Fibroblast of skin of scalp (primary cell): ENCODE data around the gene KCNIP4.

Experiments used
- DNase-seq: peaks from one replicate; pipeline ENCODE4 v3.0.0-alpha.2; 2013

Gene KCNIP4

GRCh38 chr4:21327976-21328700 lies 620.4 kb downstream of the KCNIP4 start:
- DNase-seq = no peak

- DNase-seq = no peak
These were observed 628.5 kb downstream of the KCNIP4 start for GRCh38 chr4:21320034-21320433.

- DNase-seq = no peak
These were observed 640.9 kb downstream of the KCNIP4 start for GRCh38 chr4:21307709-21308108.

- no peak for DNase-seq
These were observed 644.1 kb downstream of the KCNIP4 start for GRCh38 chr4:21304540-21304887.

GRCh38 chr4:21290562-21290961 lies 658.0 kb downstream of the KCNIP4 start:
- DNase-seq = no peak

- DNase-seq = no peak
These were observed 672.5 kb downstream of the KCNIP4 start for GRCh38 chr4:21276046-21276445.

- no peak for DNase-seq
These were observed 677.0 kb downstream of the KCNIP4 start for GRCh38 chr4:21271439-21272052.

GRCh38 chr4:21248331-21248730 lies 700.2 kb downstream of the KCNIP4 start:
- DNase-seq = no peak

- DNase-seq = no peak
These were observed 706.4 kb downstream of the KCNIP4 start for GRCh38 chr4:21242163-21242562.

- no peak for DNase-seq
These were observed 721.7 kb downstream of the KCNIP4 start for GRCh38 chr4:21226637-21227538.

- no peak for DNase-seq
These were observed 736.7 kb downstream of the KCNIP4 start for GRCh38 chr4:21211846-21212245.

- no peak for DNase-seq
These were observed 738.7 kb downstream of the KCNIP4 start for GRCh38 chr4:21209860-21210259.

- no peak for DNase-seq
These were observed 742.6 kb downstream of the KCNIP4 start for GRCh38 chr4:21205821-21206531.

- DNase-seq = no peak
These were observed 745.2 kb downstream of the KCNIP4 start for GRCh38 chr4:21203416-21203815.

- DNase-seq = no peak
These were observed 745.6 kb downstream of the KCNIP4 start for GRCh38 chr4:21202959-21203358.

- no peak for DNase-seq
These were observed 749.9 kb downstream of the KCNIP4 start for GRCh38 chr4:21198683-21199082.

- DNase-seq = no peak
These were observed 752.9 kb downstream of the KCNIP4 start for GRCh38 chr4:21195682-21196081.

GRCh38 chr4:21192367-21192766 lies 756.2 kb downstream of the KCNIP4 start:
- no peak for DNase-seq

- DNase-seq = no peak
These were observed 757.3 kb downstream of the KCNIP4 start for GRCh38 chr4:21191317-21191716.

- no peak for DNase-seq
These were observed 763.8 kb downstream of the KCNIP4 start for GRCh38 chr4:21184788-21185187.

GRCh38 chr4:21181716-21182115 lies 766.9 kb downstream of the KCNIP4 start:
- no peak for DNase-seq

- no peak for DNase-seq
These were observed 770.7 kb downstream of the KCNIP4 start for GRCh38 chr4:21177871-21178270.

- no peak for DNase-seq
These were observed 771.5 kb downstream of the KCNIP4 start for GRCh38 chr4:21177092-21177491.
